GM12874 (cell line): ENCODE results near the gene PABPC4L.

Experiments used
- TF ChIP-seq, protein P1 (sequence below): IDR thresholded peaks from 2 replicates; pipeline ENCODE4 v1.5.1; 2011; ENCODE audit warnings: low read depth, mild to moderate bottlenecking, control low read depth, low read length, moderate library complexity; ENCODE audit not compliant: insufficient read depth

PABPC4L gene

DNA sequence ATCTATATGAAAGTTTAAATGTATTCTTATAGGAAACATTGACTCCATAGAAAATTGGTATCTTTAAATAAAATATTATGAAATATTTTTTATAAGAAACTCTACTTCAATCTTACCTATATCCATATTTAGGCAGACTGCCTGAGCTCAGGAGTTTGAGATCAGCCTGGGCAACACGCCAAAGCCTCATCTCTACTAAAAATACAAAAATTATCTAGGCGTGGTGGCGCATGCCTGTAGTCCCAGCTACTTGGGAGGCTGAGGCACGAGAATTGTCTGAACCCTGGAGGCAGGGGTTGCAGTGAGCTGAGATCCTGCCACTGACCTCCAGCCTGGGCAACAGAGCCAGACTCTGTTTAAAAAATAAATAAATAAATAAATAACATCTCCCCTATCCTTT lies 47.5 kb downstream of the PABPC4L start:
- TF ChIP-seq, protein P1, sequence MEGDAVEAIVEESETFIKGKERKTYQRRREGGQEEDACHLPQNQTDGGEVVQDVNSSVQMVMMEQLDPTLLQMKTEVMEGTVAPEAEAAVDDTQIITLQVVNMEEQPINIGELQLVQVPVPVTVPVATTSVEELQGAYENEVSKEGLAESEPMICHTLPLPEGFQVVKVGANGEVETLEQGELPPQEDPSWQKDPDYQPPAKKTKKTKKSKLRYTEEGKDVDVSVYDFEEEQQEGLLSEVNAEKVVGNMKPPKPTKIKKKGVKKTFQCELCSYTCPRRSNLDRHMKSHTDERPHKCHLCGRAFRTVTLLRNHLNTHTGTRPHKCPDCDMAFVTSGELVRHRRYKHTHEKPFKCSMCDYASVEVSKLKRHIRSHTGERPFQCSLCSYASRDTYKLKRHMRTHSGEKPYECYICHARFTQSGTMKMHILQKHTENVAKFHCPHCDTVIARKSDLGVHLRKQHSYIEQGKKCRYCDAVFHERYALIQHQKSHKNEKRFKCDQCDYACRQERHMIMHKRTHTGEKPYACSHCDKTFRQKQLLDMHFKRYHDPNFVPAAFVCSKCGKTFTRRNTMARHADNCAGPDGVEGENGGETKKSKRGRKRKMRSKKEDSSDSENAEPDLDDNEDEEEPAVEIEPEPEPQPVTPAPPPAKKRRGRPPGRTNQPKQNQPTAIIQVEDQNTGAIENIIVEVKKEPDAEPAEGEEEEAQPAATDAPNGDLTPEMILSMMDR = no peak

DNA sequence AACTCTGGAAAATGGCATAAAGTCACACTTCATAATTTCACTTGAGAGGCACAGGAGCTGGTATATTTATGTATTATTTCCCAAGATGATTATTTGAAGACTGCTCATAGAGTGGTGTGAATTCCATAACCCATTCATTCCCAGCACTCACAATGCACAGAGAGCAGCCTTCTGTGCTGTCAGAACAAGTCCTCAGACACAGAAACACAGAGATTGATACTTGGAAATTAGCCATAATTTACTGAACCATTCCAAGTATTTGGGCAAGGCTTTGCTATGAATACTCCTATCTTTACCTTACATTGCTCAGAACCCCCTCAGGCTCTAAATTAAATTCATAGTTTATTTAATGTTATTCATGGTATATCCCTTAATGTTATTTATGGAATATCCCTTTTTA lies 53.6 kb downstream of the PABPC4L start:
- TF ChIP-seq, protein P1 = no peak
